Uterus (tissue), 2 donors: ENCODE data around the gene DST.

Source experiments
- POLR2A ChIP-seq, 2 donors: fragments of 450-650 bp; IDR thresholded peaks; one replicate each; pipeline ENCODE4 v1.6.1; 2016; ENCODE audit warnings: antibody characterized with exemption in 2 of 2, mild to moderate bottlenecking in 1 of 2, moderate library complexity in 1 of 2
- TF ChIP-seq, protein P1 (sequence below), 4 experiments: fragments of 200-600 bp in 2 of 4; fragments of 450-650 bp in 2 of 4; sonication (generic) in 2 of 4; IDR thresholded peaks; one replicate each; pipeline ENCODE4 v1.5.1; 2016 to 2019; ENCODE audit warnings: antibody characterized with exemption in 4 of 4, mild to moderate bottlenecking in 2 of 4, moderate library complexity in 1 of 4

DNA sequence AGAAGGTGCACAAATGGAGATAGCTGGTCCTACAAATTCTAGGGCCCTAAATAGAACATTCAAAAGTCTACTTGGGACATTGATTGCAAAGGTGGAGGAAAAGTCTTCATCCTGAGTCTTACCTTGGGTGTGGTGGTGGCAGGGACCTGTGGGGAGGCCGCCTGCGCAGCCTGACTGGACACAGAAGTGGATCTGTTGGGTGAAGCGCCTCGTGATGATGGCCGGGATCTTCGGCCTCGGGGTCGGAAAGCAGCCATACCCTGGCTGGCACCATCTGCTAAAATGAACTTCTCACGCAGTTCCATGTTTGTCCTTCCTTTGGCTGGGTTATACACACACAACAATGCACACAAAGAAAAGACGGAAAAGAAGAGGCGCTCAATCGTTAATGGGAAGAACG, 179.2 kb downstream of the DST start:
- TF ChIP-seq, protein P1, sequence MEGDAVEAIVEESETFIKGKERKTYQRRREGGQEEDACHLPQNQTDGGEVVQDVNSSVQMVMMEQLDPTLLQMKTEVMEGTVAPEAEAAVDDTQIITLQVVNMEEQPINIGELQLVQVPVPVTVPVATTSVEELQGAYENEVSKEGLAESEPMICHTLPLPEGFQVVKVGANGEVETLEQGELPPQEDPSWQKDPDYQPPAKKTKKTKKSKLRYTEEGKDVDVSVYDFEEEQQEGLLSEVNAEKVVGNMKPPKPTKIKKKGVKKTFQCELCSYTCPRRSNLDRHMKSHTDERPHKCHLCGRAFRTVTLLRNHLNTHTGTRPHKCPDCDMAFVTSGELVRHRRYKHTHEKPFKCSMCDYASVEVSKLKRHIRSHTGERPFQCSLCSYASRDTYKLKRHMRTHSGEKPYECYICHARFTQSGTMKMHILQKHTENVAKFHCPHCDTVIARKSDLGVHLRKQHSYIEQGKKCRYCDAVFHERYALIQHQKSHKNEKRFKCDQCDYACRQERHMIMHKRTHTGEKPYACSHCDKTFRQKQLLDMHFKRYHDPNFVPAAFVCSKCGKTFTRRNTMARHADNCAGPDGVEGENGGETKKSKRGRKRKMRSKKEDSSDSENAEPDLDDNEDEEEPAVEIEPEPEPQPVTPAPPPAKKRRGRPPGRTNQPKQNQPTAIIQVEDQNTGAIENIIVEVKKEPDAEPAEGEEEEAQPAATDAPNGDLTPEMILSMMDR (IDR thresholded peaks at IDR 0.05), result no peak
- no peak for TF ChIP-seq POLR2A (IDR thresholded peaks at IDR 0.05)
